SK-N-SH treated with all-trans-retinoic acid at 6 μM for 48 hours (cell line): ENCODE results near the gene WDR20.
"Not testable (repeated sequence)": the region's sequence is repeated elsewhere in the genome, so short reads cannot be mapped to it uniquely, and the experiment has no call there.

Experiments
- ARNTL ChIP-seq: fragments of 450-650 bp; formaldehyde crosslinking; IDR thresholded peaks from 2 replicates; pipeline ENCODE4 v1.5.0; 2020; ENCODE audit warnings: low read depth, mild to moderate bottlenecking, moderate library complexity, borderline replicate concordance
- BACH2 ChIP-seq: fragments of 250-450 bp; sonication (Bioruptor Pico); IDR thresholded peaks from 2 replicates; pipeline ENCODE4 v1.9.0; 2021; ENCODE audit warnings: mild to moderate bottlenecking, borderline replicate concordance
- GLIS3 ChIP-seq: fragments of 250-450 bp; sonication (Bioruptor Pico); IDR thresholded peaks from 2 replicates; pipeline ENCODE4 v1.5.0; 2020; ENCODE audit warnings: mild to moderate bottlenecking, moderate library complexity
- PPARA ChIP-seq: fragments of 250-450 bp; sonication (Bioruptor Pico); IDR thresholded peaks from 2 replicates; pipeline ENCODE4 v1.5.0; 2020; ENCODE audit warnings: mild to moderate bottlenecking, borderline replicate concordance
- TCF4 ChIP-seq: fragments of 250-450 bp; sonication (Bioruptor Pico); IDR thresholded peaks from 2 replicates; pipeline ENCODE4 v1.8.0; 2021; ENCODE audit warnings: mild to moderate bottlenecking, moderate library complexity, borderline replicate concordance
- ZFP3 ChIP-seq: fragments of 250-450 bp; sonication (Bioruptor Pico); IDR thresholded peaks from 2 replicates; pipeline ENCODE4 v1.5.0; 2020; ENCODE audit warnings: mild to moderate bottlenecking, moderate library complexity
- ZFP30 ChIP-seq: fragments of 450-650 bp; formaldehyde crosslinking; IDR thresholded peaks from 2 replicates; pipeline ENCODE4 v1.5.0; 2022; ENCODE audit warnings: mild to moderate bottlenecking, moderate library complexity
- TF ChIP-seq, protein P1 (sequence below): fragments of 250-450 bp; sonication (Bioruptor Pico); IDR thresholded peaks from 2 replicates; pipeline ENCODE4 v1.8.0; 2020; ENCODE audit warnings: mild to moderate bottlenecking, moderate library complexity, borderline replicate concordance
- TF ChIP-seq, protein P2 (sequence below): fragments of 250-450 bp; sonication (Bioruptor Pico); IDR thresholded peaks from 2 replicates; pipeline ENCODE4 v1.8.0; 2021; ENCODE audit warnings: low read depth, mild to moderate bottlenecking, moderate library complexity, borderline replicate concordance
- TF ChIP-seq, protein P3 (sequence below): fragments of 250-450 bp; sonication (Bioruptor Pico); IDR thresholded peaks from 2 replicates; pipeline ENCODE4 v1.5.0; 2020; ENCODE audit warnings: mild to moderate bottlenecking, moderate library complexity

DNA sequence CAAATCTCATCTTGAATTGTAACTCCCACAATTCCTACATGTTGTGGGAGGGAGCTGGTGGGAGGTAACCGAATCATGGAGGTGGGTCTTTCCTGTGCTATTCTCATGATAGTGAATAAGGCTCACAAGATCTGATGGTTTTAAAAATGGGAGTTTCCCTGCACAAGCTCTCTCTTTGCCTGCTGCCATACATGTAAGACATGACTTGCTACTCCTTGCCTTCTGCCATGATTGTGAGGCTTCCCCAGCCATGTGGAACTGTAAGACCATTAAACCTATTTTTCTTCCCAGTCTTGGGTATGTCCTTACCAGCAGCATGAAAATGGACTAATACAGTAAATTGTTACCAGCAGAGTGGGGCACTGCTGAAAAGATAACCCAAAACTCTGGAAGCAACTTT, 30.4 kb upstream of the WDR20 start:
- not testable (repeated sequence) for TF ChIP-seq BACH2, ZFP3, GLIS3, PPARA, TCF4, ARNTL, ZFP30 (CRISPR knock-in tag)
- TF ChIP-seq, protein P1, sequence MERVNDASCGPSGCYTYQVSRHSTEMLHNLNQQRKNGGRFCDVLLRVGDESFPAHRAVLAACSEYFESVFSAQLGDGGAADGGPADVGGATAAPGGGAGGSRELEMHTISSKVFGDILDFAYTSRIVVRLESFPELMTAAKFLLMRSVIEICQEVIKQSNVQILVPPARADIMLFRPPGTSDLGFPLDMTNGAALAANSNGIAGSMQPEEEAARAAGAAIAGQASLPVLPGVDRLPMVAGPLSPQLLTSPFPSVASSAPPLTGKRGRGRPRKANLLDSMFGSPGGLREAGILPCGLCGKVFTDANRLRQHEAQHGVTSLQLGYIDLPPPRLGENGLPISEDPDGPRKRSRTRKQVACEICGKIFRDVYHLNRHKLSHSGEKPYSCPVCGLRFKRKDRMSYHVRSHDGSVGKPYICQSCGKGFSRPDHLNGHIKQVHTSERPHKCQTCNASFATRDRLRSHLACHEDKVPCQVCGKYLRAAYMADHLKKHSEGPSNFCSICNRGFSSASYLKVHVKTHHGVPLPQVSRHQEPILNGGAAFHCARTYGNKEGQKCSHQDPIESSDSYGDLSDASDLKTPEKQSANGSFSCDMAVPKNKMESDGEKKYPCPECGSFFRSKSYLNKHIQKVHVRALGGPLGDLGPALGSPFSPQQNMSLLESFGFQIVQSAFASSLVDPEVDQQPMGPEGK (CRISPR knock-in tag): not testable (repeated sequence)
- TF ChIP-seq, protein P2, sequence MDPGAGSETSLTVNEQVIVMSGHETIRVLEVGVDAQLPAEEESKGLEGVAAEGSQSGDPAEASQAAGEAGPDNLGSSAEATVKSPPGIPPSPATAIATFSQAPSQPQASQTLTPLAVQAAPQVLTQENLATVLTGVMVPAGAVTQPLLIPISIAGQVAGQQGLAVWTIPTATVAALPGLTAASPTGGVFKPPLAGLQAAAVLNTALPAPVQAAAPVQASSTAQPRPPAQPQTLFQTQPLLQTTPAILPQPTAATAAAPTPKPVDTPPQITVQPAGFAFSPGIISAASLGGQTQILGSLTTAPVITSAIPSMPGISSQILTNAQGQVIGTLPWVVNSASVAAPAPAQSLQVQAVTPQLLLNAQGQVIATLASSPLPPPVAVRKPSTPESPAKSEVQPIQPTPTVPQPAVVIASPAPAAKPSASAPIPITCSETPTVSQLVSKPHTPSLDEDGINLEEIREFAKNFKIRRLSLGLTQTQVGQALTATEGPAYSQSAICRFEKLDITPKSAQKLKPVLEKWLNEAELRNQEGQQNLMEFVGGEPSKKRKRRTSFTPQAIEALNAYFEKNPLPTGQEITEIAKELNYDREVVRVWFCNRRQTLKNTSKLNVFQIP: not testable (repeated sequence)
- TF ChIP-seq, protein P3, sequence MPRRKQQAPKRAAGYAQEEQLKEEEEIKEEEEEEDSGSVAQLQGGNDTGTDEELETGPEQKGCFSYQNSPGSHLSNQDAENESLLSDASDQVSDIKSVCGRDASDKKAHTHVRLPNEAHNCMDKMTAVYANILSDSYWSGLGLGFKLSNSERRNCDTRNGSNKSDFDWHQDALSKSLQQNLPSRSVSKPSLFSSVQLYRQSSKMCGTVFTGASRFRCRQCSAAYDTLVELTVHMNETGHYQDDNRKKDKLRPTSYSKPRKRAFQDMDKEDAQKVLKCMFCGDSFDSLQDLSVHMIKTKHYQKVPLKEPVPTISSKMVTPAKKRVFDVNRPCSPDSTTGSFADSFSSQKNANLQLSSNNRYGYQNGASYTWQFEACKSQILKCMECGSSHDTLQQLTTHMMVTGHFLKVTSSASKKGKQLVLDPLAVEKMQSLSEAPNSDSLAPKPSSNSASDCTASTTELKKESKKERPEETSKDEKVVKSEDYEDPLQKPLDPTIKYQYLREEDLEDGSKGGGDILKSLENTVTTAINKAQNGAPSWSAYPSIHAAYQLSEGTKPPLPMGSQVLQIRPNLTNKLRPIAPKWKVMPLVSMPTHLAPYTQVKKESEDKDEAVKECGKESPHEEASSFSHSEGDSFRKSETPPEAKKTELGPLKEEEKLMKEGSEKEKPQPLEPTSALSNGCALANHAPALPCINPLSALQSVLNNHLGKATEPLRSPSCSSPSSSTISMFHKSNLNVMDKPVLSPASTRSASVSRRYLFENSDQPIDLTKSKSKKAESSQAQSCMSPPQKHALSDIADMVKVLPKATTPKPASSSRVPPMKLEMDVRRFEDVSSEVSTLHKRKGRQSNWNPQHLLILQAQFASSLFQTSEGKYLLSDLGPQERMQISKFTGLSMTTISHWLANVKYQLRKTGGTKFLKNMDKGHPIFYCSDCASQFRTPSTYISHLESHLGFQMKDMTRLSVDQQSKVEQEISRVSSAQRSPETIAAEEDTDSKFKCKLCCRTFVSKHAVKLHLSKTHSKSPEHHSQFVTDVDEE (CRISPR knock-in tag): not testable (repeated sequence)
